Activated naive CD4-positive, alpha-beta T cell treated with Interleukin-2 at 50 U/mL for 16 hours (primary cell): ENCODE results near the gene CASS4.

Source experiments
- DNase-seq: peaks from one replicate; pipeline ENCODE4 v3.0.0-alpha.2; 2020

Gene CASS4

DNA sequence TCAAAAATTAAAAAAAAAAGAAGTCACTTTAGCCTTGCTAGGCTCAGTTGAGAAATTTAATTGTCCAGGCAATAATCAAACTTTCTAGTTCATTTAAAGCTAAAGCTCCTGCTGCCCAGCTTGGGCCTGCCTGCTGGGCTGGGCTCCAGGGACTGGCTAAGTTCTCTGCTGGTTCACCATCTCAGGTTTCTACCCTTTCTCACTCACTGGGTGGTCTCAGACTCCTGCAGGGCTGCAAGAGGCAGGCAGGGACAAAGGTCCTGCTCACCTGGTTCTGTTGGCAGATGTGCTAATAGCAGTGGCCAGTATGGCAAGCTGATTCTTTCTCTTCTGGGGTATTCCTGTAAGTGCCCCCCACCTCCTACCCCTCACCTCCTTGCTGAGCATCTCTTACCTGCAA is 35.2 kb downstream of the CASS4 start:
- DNase-seq = no peak

DNA sequence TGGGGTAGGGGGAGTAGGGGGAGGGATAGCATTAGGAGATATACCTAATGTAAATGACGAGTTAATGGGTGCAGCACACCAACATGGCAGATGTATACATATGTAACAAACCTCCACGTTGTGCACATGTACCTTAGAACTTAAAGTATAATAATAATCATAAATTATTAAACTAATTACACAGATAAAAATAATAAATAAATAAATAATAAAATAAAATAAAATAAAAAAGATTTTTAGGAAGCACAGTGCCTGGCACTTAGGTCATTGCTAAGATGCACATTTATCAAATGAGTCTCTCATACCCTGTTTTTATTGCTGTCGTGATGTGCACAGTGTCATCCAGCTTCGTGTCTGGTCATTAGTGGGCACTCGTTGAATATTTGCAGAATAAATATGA is 37.4 kb downstream of the CASS4 start:
- DNase-seq = no peak

DNA sequence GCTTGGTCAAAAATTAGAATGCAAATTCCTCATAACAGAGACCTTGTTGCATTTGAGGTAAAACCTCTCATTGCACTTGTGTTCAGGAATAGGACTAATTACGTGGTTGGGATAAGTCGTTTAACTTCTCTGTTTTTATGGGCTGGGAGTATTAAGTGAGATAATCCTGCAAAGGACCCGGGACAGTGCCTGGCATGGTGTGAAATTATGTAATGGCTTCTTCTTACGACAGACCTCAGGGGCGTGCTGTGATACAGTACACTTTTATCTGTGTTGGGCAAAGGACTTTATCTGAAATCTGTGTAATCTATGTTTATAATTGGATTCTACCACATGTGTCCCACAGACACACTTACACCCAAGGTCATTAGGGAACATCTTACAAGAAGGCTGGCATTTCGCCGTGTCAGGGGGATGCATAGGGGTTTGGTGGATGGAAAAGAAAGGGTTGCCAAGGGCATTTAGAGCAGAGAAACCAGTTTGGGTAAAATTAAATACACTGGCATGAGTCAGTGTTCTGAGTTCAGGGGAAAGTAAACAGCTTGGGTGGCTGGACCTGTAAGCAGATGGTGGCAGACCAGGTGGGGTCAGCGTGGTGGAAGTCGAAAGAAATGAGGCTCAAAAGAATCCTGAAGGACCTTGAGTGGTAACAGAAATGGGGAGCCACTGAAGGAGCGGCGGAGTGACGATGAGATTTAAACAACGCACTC is 39.2 kb downstream of the CASS4 start:
- no peak for DNase-seq

DNA sequence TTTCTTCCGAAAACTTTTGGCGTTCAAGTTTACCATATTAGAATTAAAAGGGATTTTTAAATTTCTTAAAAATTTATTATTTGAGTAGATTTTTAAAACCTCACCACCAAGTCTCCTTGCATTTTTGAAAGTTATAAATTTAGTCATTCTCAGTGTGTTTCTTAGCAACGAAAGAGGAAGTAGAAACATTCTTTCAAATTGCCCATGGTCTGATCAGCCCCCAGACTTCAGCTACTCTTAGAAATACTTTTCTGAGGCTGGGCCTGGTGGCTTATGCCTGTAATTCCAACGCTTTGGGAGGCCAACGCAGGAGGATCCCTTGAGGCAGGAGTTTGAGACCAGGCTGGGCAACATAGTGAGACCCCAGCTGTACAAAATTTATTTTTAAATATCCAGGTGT is 41.3 kb downstream of the CASS4 start:
- no peak for DNase-seq

DNA sequence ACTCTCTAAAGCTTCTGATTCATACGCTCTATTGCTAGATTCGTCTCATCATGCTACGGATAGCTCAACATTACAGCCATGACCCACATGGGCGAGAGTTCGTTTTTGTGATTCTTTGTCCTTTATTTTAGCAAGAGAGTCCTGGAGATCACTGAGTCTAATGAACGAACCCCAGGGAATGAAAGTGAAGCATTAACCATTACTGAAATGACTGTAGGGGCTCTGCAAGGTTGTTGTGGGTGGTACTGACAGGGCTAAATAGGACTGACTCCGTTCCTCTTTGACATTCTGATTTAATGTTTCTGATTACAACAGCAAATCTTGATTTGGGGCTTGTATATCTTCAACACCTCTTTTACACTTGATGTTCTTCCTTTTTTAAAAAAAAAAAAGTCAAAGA is 42.7 kb downstream of the CASS4 start:
- peak; percentile 30 for DNase-seq

DNA sequence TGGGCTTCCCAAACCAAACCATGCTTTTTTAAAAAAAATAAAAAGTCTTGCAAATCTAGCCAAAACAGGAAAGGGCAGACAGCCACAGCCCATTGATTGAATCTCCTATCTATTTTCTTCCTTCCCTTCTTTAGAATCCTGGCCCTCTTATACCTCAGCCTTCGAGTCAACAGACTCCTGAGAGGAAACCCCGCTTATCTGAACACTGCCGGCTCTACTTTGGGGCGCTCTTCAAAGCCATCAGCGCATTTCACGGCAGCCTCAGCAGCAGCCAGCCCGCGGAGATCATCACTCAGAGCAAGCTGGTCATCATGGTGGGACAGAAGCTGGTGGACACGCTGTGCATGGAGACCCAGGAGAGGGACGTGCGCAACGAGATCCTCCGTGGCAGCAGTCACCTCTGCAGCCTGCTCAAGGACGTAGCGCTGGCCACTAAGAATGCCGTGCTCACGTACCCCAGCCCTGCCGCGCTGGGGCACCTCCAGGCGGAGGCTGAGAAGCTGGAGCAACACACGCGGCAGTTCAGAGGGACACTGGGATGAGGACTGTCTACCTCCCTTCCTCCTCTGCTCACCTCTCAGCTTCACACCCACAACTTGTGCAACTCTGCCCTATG is 46.3 kb downstream of the CASS4 start:
- DNase-seq = no peak

DNA sequence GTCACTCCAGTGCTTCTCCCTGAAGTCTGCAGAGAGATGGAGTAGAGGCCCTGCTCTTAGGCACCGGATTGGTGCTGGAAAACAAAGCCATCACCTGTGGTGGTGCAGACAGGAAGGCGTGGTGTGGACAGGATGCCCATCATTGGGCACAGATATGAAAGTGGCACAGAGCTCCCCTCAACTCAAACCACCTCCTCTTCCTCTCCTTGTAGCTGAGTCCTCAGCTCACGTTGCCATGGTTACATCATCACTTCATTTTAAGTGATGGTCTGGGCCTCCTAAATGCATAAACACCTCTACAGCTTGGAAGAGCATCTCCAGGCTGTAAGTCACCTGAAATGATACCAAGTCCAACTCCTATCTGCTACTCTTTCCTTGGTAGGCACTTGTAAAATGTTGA is 48.4 kb downstream of the CASS4 start:
- peak; percentile 24 for DNase-seq

DNA sequence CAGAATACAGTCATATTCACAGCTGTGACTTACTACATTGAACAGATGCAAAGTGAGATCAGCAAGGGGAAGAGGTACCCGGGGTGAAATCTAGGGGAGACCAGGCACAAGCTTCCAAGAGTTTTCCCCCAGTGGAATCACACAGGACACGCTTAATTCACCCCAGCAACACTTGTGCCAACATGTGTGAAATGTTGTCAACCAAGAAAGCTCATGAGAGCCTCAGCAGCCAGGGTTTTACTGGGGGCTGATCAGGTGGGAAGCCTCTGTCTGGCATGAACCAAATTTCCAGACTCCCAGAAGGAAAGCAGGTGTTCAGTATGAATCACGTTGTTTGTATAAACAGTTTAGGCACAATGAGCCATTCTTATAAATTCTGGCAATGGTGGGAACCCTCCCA is 49.5 kb downstream of the CASS4 start:
- no peak for DNase-seq

DNA sequence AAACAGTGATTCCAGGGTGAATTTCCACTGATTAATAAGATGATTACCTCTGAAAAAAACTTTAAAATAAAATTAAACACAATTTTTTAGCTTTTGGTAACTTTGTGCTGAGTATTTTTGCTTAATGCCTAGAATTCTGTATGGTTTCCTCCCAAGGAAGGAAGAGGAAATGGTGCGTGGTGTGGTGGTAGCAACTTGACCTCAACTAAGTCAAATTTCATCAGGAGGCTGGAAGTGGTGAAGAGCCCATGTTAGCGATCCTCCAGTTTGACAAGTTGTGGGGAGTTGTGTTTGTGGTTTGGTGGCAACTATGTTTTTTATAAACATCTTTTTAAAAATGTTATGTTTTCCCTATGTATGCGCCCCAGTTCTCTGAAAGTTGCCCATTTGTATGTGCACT is 51.4 kb downstream of the CASS4 start:
- no peak for DNase-seq

DNA sequence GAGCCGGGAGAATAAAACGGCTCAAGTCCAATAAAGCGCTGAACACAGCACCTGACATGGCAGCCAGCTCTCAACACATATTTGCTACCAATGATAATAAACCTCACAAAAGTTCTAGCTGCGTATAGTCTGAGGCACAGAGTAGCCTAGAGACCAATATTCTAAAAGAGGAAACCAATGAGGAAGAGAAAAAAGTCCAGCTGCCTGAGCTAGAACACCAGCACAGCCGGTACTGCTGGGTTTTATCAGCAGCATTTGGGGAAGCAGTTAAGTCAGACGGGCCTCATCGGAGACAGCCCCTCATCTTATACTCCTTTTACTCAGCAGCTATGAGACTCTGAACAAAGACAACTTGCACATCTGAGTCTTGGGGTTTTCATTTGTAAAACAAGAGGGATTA is 53.9 kb downstream of the CASS4 start:
- DNase-seq = no peak

DNA sequence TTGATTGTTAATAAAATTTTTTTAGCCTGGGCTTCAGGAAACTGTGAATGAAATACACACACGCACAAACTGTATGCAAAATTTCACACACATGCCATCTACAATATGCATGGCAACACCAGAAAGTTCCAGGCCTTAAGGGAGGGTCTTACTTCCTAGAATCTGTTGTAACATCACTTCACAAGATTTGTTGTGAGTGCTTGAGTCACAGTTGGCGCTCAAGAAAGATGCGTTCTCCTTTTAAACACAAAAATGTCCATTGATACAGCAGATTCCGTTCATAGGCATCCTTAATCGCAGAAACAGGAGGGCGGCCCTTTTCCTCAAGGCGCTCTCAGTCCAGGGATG is 55.9 kb downstream of the CASS4 start:
- DNase-seq = no peak

DNA sequence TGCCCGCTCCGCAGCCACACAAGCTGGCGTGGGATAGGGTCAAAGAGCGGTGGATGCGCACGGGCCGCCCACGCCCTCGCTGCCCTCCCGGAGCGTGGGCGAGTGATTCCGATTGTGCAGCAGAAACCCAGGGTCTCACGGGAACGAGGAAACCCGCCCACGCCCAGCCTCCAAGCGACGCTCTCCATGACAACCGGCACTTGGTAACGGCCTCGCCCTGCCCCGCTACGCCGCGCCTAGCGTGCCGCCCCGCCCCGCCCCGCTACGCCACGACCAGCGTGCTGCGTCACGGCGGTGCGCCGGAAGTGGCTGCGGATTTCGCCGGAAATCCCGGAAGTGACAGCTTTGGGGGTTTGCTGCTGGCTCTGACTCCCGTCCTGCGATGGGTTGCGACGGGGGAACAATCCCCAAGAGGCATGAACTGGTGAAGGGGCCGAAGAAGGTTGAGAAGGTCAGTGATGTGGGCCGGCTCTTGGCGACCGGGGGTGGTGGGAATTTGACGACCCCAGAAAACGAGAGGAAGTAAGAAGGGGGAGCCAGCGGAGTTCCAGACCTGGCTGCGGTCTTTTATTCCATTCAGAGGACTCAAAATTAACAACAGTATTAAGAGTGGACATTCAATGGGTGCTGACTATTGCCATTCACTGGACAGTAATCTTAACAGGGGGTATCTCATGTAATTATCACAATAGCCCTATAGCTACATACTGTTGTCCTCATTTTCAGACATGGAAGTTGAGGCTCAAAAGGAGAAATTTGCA is 56.4 kb downstream of the CASS4 start, which contains the start of gene RTF2:
Gene RTF2, plus strand, starts transcription at position 312 of the 761 bp plus-strand sequence. Its CDS starts 71 bp downstream, at position 383.
- peak; percentile 97 for DNase-seq

DNA sequence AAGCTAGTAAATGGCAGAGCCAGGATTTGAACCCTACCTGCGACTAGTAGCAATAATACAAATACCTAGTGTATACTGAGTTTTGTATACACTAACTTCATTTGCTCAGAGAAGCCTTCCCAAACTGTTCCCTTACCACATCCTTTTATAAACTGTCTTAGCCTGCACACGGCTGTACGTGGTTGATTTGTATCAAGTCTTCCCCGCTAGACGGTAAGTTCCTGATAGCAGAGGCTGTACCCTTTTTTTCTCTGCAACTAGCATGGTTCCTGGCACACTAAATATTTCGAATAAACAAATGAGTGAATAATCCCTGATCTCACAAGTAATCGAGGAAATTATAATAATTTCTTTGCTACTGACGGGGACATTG is 57.0 kb downstream of the CASS4 start:
- DNase-seq = no peak

DNA sequence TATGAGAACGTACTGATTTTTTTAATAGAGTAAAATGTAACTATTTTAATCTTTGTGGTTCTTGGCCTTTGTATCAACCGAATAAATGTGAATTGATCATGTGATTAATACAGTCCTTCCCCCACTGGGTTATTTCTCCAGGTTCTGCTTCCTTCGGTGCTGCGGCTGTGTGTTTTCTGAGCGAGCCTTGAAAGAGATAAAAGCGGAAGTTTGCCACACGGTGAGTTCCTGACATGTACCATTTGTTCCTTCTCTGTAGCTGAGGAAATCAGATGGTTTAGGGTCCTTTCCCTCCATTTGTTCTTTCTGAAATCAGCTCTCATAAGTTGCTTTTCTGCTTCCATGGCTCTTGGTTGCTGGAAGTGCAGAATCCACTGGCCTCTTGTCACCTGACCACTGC is 71.9 kb downstream of the CASS4 start:
- no peak for DNase-seq

DNA sequence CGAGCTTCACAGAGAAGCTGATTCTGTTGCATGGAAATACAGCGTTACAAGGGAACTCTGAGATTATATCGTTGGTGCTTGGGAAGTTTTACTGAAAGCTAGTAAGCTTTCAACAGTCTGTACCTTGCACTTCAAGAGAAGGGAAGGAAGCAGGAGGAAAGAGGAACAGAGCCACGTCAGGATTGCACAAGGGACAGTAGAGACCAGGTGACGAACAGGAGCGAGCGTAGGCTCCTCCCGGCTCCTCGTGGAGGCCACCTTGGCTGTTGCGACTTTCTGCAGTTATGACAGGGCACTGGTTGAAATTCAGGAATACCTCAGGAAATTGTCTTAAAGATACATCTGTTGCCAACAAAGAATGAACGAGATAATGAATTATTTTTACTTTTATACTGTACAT is 75.2 kb downstream of the CASS4 start:
- no peak for DNase-seq

DNA sequence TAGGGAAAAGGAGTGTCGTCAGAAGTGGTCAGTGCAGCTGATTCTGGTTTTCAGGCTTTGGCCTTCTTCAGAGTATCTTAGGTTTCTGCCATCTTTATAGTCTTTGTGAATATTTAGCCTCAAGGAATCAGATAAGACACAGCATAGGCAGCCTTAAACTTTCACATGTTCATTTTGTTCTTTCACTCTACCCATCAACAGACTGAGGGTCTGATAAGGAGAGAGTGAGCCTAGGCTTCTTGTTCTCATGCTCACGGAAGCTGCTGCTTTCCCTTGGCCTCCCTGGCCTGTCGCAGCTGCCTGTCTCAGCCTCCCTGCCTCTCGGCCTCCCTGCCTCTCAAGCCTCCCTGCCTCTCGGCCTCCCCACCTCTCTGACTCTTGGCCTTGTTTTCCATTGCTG is 76.5 kb downstream of the CASS4 start:
- no peak for DNase-seq

DNA sequence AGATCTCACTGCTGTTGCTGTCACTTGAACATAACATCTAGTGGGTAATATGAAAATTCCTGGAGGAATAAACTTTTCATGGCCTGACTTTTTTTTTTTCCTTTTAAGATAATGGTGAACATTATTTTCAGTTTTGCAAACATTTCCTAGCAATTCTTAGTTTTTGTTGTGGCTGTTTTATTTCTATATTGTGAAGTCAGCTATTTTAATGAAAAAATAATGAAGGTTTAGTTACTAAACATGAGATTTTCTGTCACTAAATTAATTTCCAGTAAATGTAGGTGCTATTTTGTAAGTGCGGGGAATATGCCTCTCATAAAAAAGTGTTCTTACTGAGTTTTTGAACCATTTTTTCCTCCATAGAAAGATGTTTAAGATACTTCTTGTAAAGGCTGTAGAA is 89.1 kb downstream of the CASS4 start:
- no peak for DNase-seq

DNA sequence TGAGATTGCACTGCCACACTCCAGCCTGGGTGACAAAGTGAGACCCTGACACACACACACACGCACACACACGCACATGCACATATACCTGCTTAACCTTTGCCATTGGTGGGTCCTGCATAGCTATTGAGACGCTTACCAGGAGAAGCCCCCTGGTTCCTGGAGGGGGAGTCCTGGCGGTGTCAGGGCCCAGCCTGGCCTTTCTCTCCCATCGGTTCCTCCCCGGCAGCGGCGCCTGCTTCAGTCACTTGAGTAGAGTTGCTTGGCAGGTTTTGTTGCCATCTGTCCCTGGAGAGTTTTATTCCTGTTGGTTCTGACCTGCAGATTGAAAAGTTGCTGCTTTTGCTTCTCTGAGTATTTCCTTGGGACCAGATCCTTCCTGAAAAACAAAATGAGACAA is 91.9 kb downstream of the CASS4 start:
- no peak for DNase-seq

DNA sequence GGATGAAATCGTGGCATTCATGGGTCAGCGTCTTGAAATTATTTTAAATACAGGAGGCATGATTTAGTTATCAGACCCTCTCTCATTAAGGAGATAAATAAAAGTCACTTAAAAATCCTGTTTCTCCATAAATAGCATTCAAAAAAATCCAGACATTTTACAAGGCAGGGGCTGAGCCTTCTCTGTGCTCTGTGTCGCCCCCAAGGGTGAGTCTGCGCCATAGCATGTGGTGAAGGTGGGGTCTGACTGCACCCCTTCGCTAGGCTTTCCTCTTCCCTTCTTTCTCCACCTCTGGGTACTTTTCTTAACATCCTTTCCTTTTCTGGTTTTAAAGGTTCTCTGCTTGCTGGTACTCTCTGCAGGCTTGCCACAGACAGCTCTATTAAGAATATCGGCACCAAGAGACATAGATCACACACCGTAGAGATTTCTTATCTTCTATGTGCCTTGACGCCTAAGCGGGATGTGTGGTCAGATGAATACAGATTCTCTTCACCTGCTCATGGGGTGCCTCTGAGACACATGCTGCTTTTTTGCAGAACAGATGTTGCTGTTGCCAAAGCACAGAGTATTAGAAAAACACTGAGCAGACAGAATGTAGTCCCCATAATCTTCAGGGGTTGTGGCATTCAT is 92.4 kb downstream of the CASS4 start:
- peak; percentile 13 for DNase-seq

DNA sequence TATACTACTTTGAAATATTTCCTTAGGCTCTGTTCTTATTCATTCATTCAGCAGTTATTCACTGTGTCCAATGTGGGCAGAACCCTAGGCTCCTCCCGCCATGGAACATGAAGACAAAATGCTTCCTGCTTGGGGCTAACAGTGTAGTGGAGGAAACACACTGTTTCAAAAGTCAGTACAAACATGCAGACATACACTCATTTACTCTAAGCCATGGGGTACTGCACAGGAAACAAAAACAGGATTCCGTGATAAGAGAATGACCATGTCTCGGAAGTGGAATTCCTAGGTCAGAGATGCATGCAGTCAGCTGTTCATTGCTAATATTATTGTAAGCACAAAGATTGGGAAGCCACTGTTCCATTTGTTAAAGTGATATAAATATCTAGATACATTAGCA is 94.0 kb downstream of the CASS4 start:
- no peak for DNase-seq
